Parathyroid adenoma (tissue), 2 donors: ENCODE results near the gene CLCN1.

ENCODE experiments used
- H2AFZ ChIP-seq: fragments of 300-600 bp; sonication (generic); one replicate; pipeline ENCODE4 v1.7.0; 2017; ENCODE audit warnings: antibody characterized with exemption, mild to moderate bottlenecking
- H3K27ac ChIP-seq: fragments of 300-600 bp; sonication (generic); one replicate; pipeline ENCODE4 v1.7.0; 2017
- H3K27me3 ChIP-seq: fragments of 300-600 bp; sonication (generic); one replicate; pipeline ENCODE4 v1.7.0; 2017; ENCODE audit warnings: low read length; ENCODE audit not compliant: control insufficient read depth, insufficient read depth
- H3K36me3 ChIP-seq: fragments of 300-600 bp; sonication (generic); one replicate; pipeline ENCODE4 v1.7.0; 2017; ENCODE audit warnings: low read length; ENCODE audit not compliant: control insufficient read depth, insufficient read depth
- H3K4me1 ChIP-seq: fragments of 300-600 bp; sonication (generic); one replicate; pipeline ENCODE4 v1.7.0; 2017; ENCODE audit warnings: control low read depth
- H3K4me2 ChIP-seq: fragments of 300-600 bp; sonication (generic); one replicate; pipeline ENCODE4 v1.7.0; 2017; ENCODE audit warnings: low read length
- H3K4me3 ChIP-seq: fragments of 300-600 bp; sonication (generic); one replicate; pipeline ENCODE4 v1.7.0; 2017; ENCODE audit warnings: low read depth, low read length
- H3K79me2 ChIP-seq: fragments of 300-600 bp; sonication (generic); one replicate; pipeline ENCODE4 v1.7.0; 2017; ENCODE audit warnings: control low read depth
- H3K9ac ChIP-seq: fragments of 300-600 bp; sonication (generic); one replicate; pipeline ENCODE4 v1.7.0; 2017; ENCODE audit warnings: mild to moderate bottlenecking
- H3K9me3 ChIP-seq: fragments of 300-600 bp; sonication (generic); one replicate; pipeline ENCODE4 v1.7.0; 2017; ENCODE audit warnings: low read length; ENCODE audit not compliant: control insufficient read depth
- TF ChIP-seq, protein P1 (sequence below): fragments of 300-600 bp; sonication (generic); IDR thresholded peaks from one replicate; pipeline ENCODE4 v1.7.0; 2017; ENCODE audit warnings: antibody characterized with exemption, mild to moderate bottlenecking
- donor health status: primary hyperparathyroidism.

CLCN1 gene

DNA sequence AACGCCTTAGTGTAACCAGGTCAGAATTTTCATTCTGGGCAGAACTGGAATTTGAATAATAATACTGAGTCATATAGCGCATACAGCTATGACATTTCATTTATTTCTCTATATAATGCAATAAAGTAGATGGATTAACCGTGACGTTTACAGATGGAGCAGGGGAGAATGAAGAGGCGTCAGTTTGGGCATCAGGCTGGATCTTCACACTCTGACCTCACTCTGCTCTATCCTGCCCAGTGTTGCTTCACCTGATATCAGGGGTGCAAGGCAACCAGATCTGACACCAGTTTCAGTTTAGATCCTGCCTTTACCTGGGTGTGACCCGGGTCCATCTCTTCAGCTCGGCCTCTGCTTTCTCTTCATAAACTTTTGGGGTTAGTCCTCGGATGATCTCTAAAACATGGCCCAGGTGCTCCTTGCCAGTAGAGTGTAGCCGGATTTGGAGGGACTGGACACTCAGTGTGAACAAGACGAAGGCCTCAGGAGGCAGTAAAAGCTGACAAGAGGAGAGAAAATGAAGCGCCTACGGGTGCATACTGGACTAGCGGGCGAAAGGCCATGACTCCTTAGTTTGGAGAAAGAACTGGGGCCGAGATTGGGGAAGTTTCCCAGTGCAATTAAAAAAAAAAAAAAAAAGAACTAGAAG is 63.8 kb downstream of the CLCN1 start:
- Histone ChIP-seq H3K9me3 (no peaks in the 10 kb centered on the region), H3K79me2 (peaks cover 7% of the 10 kb centered on the region), H3K27me3 (no peaks in the 10 kb centered on the region), H2AFZ (peak overlapping the region; percentile 90), H3K4me3 (peak overlapping the region; percentile 89), H3K4me2 (peak overlapping the region; percentile 96), H3K27ac (peak overlapping the region; percentile 87), H3K36me3 (no peaks in the 10 kb centered on the region), H3K9ac (no peak overlapping the region), H3K4me1 (peaks cover 15% of the 10 kb centered on the region)
- TF ChIP-seq, protein P1, sequence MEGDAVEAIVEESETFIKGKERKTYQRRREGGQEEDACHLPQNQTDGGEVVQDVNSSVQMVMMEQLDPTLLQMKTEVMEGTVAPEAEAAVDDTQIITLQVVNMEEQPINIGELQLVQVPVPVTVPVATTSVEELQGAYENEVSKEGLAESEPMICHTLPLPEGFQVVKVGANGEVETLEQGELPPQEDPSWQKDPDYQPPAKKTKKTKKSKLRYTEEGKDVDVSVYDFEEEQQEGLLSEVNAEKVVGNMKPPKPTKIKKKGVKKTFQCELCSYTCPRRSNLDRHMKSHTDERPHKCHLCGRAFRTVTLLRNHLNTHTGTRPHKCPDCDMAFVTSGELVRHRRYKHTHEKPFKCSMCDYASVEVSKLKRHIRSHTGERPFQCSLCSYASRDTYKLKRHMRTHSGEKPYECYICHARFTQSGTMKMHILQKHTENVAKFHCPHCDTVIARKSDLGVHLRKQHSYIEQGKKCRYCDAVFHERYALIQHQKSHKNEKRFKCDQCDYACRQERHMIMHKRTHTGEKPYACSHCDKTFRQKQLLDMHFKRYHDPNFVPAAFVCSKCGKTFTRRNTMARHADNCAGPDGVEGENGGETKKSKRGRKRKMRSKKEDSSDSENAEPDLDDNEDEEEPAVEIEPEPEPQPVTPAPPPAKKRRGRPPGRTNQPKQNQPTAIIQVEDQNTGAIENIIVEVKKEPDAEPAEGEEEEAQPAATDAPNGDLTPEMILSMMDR: no peak

DNA sequence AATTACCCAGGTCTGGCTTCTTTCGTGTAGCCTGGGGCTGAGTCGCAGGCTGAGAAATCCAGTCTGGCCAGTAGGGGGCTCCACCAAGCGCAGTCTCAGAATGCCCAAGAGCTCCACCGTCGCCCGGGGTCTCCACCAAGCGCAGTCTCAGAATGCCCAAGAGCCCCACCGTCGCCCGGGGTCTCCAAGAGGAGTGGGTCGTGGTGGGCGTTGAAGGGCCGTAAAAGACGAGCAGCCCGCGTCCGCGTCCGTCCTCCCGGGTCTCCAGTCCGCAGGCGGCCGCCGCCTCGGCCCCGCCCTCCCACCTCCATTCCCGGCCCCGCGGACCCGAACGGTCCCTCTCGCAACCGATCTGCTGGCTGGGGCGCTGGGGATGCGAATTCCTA is 64.3 kb downstream of the CLCN1 start:
- H3K4me1 ChIP-seq: peaks cover 15% of the 10 kb centered on the region
- TF ChIP-seq, protein P1: peak; percentile 91

DNA sequence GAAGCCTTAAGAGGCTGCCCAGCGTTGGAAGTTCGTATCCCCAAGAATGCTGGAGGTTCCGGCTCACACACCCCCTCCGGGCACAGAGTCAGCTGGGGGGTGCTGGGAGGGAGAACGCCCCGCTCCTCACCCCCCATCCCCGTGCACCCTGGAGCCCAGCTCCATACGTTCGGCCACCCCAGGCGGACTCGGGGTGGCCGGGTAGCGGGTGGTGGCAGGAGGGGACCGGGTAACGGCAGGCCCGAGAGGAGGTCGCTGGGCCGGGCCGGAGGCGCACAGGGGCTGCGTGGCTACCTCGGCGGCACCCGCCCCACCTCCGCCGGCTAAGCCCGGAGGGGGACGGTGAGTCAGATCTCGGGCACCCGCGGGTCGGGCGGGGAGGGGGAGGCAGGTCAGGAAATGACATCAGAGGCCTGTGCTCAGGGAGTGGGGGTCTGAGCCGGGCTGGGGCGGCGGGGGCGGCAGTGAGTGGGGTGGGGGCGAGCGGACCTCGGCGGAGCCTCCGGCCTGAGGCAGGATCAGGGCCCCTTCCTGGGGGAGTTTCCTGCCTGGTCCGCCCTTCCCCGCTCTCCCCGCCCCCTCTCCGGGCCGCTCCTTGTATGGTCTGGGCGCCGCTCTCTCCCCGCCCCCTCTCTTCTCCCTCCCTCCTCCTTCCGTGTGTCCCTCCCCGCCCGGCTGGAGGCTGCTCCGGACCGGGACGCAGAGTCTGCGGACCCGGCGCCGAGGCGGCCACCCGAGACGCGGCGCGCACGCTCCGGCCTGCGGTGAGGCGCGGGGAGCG is 64.9 kb downstream of the CLCN1 start, which contains the start of gene ZYX:
TSS of gene ZYX (plus strand) at position 700 of the 781 bp plus-strand sequence. CDS start 227 bp downstream, outside the sequence.
- TF ChIP-seq, protein P1: no peak
- H3K36me3 ChIP-seq: no peaks in the 10 kb centered on the region

More for the DNA sequence above, 64.3 kb downstream of the CLCN1 start:
- Histone ChIP-seq H3K79me2 (peaks cover 7% of the 10 kb centered on the region), H3K36me3 (no peaks in the 10 kb centered on the region), H3K27me3 (no peaks in the 10 kb centered on the region), H3K4me3 (peak overlapping the region; percentile 89), H3K9ac (peak overlapping the region; percentile 89), H3K4me2 (peak overlapping the region; percentile 96), H3K27ac (peak overlapping the region; percentile 87), H2AFZ (peak overlapping the region; percentile 90), H3K9me3 (no peaks in the 10 kb centered on the region)

DNA sequence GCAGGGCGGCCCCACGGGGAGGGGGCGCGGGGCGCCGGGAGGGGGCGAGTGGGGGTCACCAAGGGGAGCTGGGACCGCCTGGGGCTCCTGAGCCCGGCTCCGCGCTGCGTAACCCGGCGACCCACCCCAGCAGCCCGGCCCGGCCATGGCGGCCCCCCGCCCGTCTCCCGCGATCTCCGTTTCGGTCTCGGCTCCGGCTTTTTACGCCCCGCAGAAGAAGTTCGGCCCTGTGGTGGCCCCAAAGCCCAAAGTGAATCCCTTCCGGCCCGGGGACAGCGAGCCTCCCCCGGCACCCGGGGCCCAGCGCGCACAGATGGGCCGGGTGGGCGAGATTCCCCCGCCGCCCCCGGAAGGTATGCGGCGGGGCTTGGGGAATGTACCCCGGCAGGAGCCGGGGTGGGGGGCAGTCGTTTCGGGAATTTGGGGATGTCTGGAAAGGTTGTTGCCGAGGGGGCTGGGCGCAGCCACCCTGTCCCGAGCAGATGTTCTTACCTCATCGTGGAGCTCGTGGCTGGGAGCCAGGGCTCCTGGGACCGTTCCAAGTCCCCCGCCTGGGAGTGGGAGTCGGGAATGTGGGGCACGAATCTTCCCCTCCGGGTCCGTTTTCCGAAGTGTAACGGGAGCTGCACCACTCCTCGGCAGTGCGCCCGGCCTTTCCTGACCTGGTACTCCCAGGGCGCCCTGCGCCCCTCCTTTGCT is 65.7 kb downstream of the CLCN1 start:
- peak overlapping the region; percentile 76 for H3K4me2 ChIP-seq
- H3K4me1 ChIP-seq: peaks cover 22% of the 10 kb centered on the region
- H2AFZ ChIP-seq: peak overlapping the region; percentile 72
- no peaks in the 10 kb centered on the region for H3K9me3 ChIP-seq
- H3K36me3 ChIP-seq: no peaks in the 10 kb centered on the region
- TF ChIP-seq, protein P1: no peak
- no peaks in the 10 kb centered on the region for H3K27me3 ChIP-seq
- H3K79me2 ChIP-seq: peaks cover 5% of the 10 kb centered on the region
- peak overlapping the region; percentile 99 for H3K9ac ChIP-seq
- H3K4me3 ChIP-seq: peak overlapping the region; percentile 89
- peak overlapping the region; percentile 87 for H3K27ac ChIP-seq

More for the DNA sequence above, 64.9 kb downstream of the CLCN1 start, which contains the start of gene ZYX:
- H3K9ac ChIP-seq: peak within 1 kb of the TSS; percentile 99
- H3K9me3 ChIP-seq: no peaks in the 10 kb centered on the region
- peaks cover 17% of the 10 kb centered on the region for H3K4me1 ChIP-seq
- H3K4me2 ChIP-seq: peak within 1 kb of the TSS; percentile 96
- peaks cover 7% of the 10 kb centered on the region for H3K79me2 ChIP-seq
- no peaks in the 10 kb centered on the region for H3K27me3 ChIP-seq
- H3K4me3 ChIP-seq: peak within 1 kb of the TSS; percentile 89
- H3K27ac ChIP-seq: peak within 1 kb of the TSS; percentile 87
- H2AFZ ChIP-seq: peak within 1 kb of the TSS; percentile 90
